Activated CD4-positive, alpha-beta memory T cell treated with anti-CD3 and anti-CD28 coated beads for 36 hours (primary cell): ENCODE measurements around the gene STOM. TPM values are rescaled to one million over a fixed set of nuclear protein-coding genes. Genes with fewer than 3 reads are reported as not detected.

ENCODE experiments used
- CTCF ChIA-PET: fragments of 350-600 bp; sonication (Branson Sonifier 250); formaldehyde crosslinking; loops from one replicate; lab custom pipeline; 2021; ENCODE audit warnings: antibody characterized with exemption, inconsistent platforms; lab: Charles Lee
- POLR2A ChIA-PET: fragments of 350-600 bp; sonication (Branson Sonifier 250); formaldehyde crosslinking; loops from one replicate; lab custom pipeline; 2021; ENCODE audit warnings: antibody characterized with exemption; lab: Charles Lee
- DNase-seq: peaks from one replicate; pipeline ENCODE4 v3.0.0-alpha.2; 2020
- H3K27ac Mint-ChIP-seq: one replicate; pipeline ENCODE4 v1.8.0; 2021; ENCODE audit warnings: mixed read lengths
- H3K27me3 Mint-ChIP-seq: one replicate; pipeline ENCODE4 v1.8.0; 2021; ENCODE audit warnings: mixed read lengths
- H3K36me3 Mint-ChIP-seq: one replicate; pipeline ENCODE4 v1.8.0; 2021; ENCODE audit warnings: mixed read lengths
- H3K4me1 Mint-ChIP-seq: one replicate; pipeline ENCODE4 v1.8.0; 2021; ENCODE audit warnings: low read depth, mixed read lengths
- H3K4me3 Mint-ChIP-seq: one replicate; pipeline ENCODE4 v1.8.0; 2021; ENCODE audit warnings: mild to moderate bottlenecking, mixed read lengths
- H3K9me3 Mint-ChIP-seq: one replicate; pipeline ENCODE4 v1.8.0; 2021; ENCODE audit warnings: mixed read lengths
- intact Hi-C: fragments of 100-400 bp; cut with micrococcal nuclease; formaldehyde crosslinking; loops from one replicate; pipeline ENCODE4 v1.15.1; 2023
- total RNA-seq, 2 experiments: library from RNA; stranded (reverse); gene quantifications; one replicate each; pipeline ENCODE4 v1.2.3, GENCODE V29; 2021

The STOM gene
- total RNA-seq, 2 experiments from 2014 or later: 49.8 to 51.9 TPM

- Mint-ChIP-seq H3K36me3 (peaks cover 5% of the 10 kb centered on the region), H3K27me3 (no peaks in the 10 kb centered on the region), H3K9me3 (no peaks in the 10 kb centered on the region), H3K27ac (peak overlapping the region; percentile 53), H3K4me3 (no peak overlapping the region), H3K4me1 (peaks cover 75% of the 10 kb centered on the region)
- intact Hi-C loops: loop anchor here (1.0 to 10.0 kb wide), 3 partner anchors 9 to 1865 kb away; partner anchors contain the start of gene TRAF1
- CTCF ChIA-PET: interaction anchor here (1.3 to 1.4 kb wide), 2 partner anchors 40 kb away, joined by 4 to 7 read pairs; no protein-coding TSS in a partner anchor
- no peak for DNase-seq
- POLR2A ChIA-PET: interaction anchor here (1.3 kb wide), 1 partner anchor 9 kb away, joined by 6 read pairs; no protein-coding TSS in a partner anchor
Measured at GRCh38 chr9:121359351-121360294, 10.4 kb downstream of the STOM start.

- no peak for DNase-seq
- no peaks in the 10 kb centered on the region for H3K9me3 Mint-ChIP-seq
- peaks cover 10% of the 10 kb centered on the region for H3K36me3 Mint-ChIP-seq
- peaks cover 74% of the 10 kb centered on the region for H3K4me1 Mint-ChIP-seq
- H3K27me3 Mint-ChIP-seq: no peaks in the 10 kb centered on the region
- intact Hi-C loops: loop anchor here (1.0 to 10.0 kb wide), 2 partner anchors 10 to 434 kb away; partner anchors contain the start of gene TRAF1
- peak overlapping the region; percentile 53 for H3K27ac Mint-ChIP-seq
- POLR2A ChIA-PET: interaction anchor here (1.3 kb wide), 1 partner anchor 10 kb away, joined by 6 read pairs; no protein-coding TSS in a partner anchor
- H3K4me3 Mint-ChIP-seq: peak overlapping the region; percentile 63
- CTCF ChIA-PET: interaction anchor here (0.6 to 1.4 kb wide), 3 partner anchors 11 to 41 kb away, joined by 3 to 7 read pairs (median 4); no protein-coding TSS in a partner anchor
Measured at GRCh38 chr9:121358751-121359150, 11.3 kb downstream of the STOM start.

GRCh38 chr9:121357011-121357410 is 13.0 kb downstream of the STOM start:
- no peaks in the 10 kb centered on the region for H3K27me3 Mint-ChIP-seq
- H3K27ac Mint-ChIP-seq: peak overlapping the region; percentile 40
- ChIA-PET CTCF (interaction anchor here (1.9 kb wide), 1 partner anchor 37 kb away, joined by 7 read pairs; no protein-coding TSS in a partner anchor), POLR2A (interaction anchor here (1.0 kb wide), 1 partner anchor 12 kb away, joined by 3 read pairs; no protein-coding TSS in a partner anchor)
- H3K36me3 Mint-ChIP-seq: peaks cover 22% of the 10 kb centered on the region
- no peaks in the 10 kb centered on the region for H3K9me3 Mint-ChIP-seq
- intact Hi-C loops: loop anchor here (10.0 kb wide), 1 partner anchor 432 kb away; the partner anchor contains the start of gene TRAF1
- H3K4me3 Mint-ChIP-seq: peak overlapping the region; percentile 19
- H3K4me1 Mint-ChIP-seq: peaks cover 71% of the 10 kb centered on the region
- DNase-seq: no peak

- H3K36me3 Mint-ChIP-seq: peaks cover 33% of the 10 kb centered on the region
- H3K4me1 Mint-ChIP-seq: peaks cover 62% of the 10 kb centered on the region
- H3K4me3 Mint-ChIP-seq: no peak overlapping the region
- no peaks in the 10 kb centered on the region for H3K9me3 Mint-ChIP-seq
- intact Hi-C loops: loop anchor here (10.0 kb wide), 1 partner anchor 430 kb away; the partner anchor contains the start of gene TRAF1
- ChIA-PET CTCF (interaction anchor here (0.7 to 1.2 kb wide), 3 partner anchors 14 to 44 kb away, joined by 3 to 5 read pairs (median 5); no protein-coding TSS in a partner anchor), POLR2A (interaction anchor here (1.7 kb wide), 1 partner anchor 14 kb away, joined by 7 read pairs; no protein-coding TSS in a partner anchor)
- no peaks in the 10 kb centered on the region for H3K27me3 Mint-ChIP-seq
- H3K27ac Mint-ChIP-seq: no peak overlapping the region
- DNase-seq: no peak
Measured at GRCh38 chr9:121354762-121355161, 15.3 kb downstream of the STOM start.

GRCh38 chr9:121354141-121354540 is 15.9 kb downstream of the STOM start:
- no peak for DNase-seq
- intact Hi-C loops: loop anchor here (10.0 kb wide), 1 partner anchor 429 kb away; the partner anchor contains the start of gene TRAF1
- Mint-ChIP-seq H3K36me3 (peaks cover 32% of the 10 kb centered on the region), H3K9me3 (no peaks in the 10 kb centered on the region), H3K4me3 (no peak overlapping the region), H3K4me1 (peaks cover 56% of the 10 kb centered on the region), H3K27me3 (no peaks in the 10 kb centered on the region), H3K27ac (peak overlapping the region; percentile 86)
- POLR2A ChIA-PET: interaction anchor here (0.8 to 1.7 kb wide), 3 partner anchors 10 to 15 kb away, joined by 3 to 7 read pairs (median 5); no protein-coding TSS in a partner anchor
- CTCF ChIA-PET: interaction anchor here (0.8 to 2.4 kb wide), 5 partner anchors 10 to 44 kb away, joined by 3 to 14 read pairs (median 4); no protein-coding TSS in a partner anchor

GRCh38 chr9:121353241-121354061 is 16.6 kb downstream of the STOM start:
- ChIA-PET CTCF (interaction anchor here (0.8 to 2.4 kb wide), 5 partner anchors 11 to 44 kb away, joined by 3 to 14 read pairs (median 4); no protein-coding TSS in a partner anchor), POLR2A (interaction anchor here (0.8 to 1.7 kb wide), 3 partner anchors 10 to 16 kb away, joined by 3 to 7 read pairs (median 5); no protein-coding TSS in a partner anchor)
- H3K36me3 Mint-ChIP-seq: peaks cover 38% of the 10 kb centered on the region
- peak overlapping the region; percentile 86 for H3K27ac Mint-ChIP-seq
- intact Hi-C loops: loop anchor here (1.0 to 10.0 kb wide), 3 partner anchors 17 to 429 kb away; partner anchors contain the start of genes STOM and TRAF1
- peaks cover 50% of the 10 kb centered on the region for H3K4me1 Mint-ChIP-seq
- H3K27me3 Mint-ChIP-seq: no peaks in the 10 kb centered on the region
- peak; percentile 76 for DNase-seq
- H3K9me3 Mint-ChIP-seq: no peaks in the 10 kb centered on the region
- H3K4me3 Mint-ChIP-seq: peak overlapping the region; percentile 30

- Mint-ChIP-seq H3K9me3 (no peaks in the 10 kb centered on the region), H3K4me1 (peaks cover 31% of the 10 kb centered on the region), H3K36me3 (peaks cover 43% of the 10 kb centered on the region), H3K27ac (no peak overlapping the region), H3K27me3 (no peaks in the 10 kb centered on the region), H3K4me3 (no peak overlapping the region)
- DNase-seq: peak; percentile 29
- intact Hi-C loops: loop anchor here (10.0 kb wide), 1 partner anchor 426 kb away; the partner anchor contains the start of gene TRAF1
- POLR2A ChIA-PET: no interaction called here
- CTCF ChIA-PET: interaction anchor here (0.7 to 8.6 kb wide), 3 partner anchors 31 to 72 kb away, joined by 3 to 46 read pairs (median 3); no protein-coding TSS in a partner anchor
Measured at GRCh38 chr9:121350993-121351561, 19.0 kb downstream of the STOM start.

GRCh38 chr9:121350036-121350435 is 20.0 kb downstream of the STOM start:
- Mint-ChIP-seq H3K27ac (no peak overlapping the region), H3K4me3 (no peak overlapping the region), H3K4me1 (peaks cover 24% of the 10 kb centered on the region), H3K36me3 (peaks cover 43% of the 10 kb centered on the region), H3K27me3 (no peaks in the 10 kb centered on the region), H3K9me3 (no peaks in the 10 kb centered on the region)
- CTCF ChIA-PET: interaction anchor here (8.6 kb wide), 1 partner anchor 30 kb away, joined by 46 read pairs; no protein-coding TSS in a partner anchor
- DNase-seq: no peak
- POLR2A ChIA-PET: no interaction called here
- intact Hi-C loops: loop anchor here (10.0 kb wide), 1 partner anchor 425 kb away; the partner anchor contains the start of gene TRAF1

- Mint-ChIP-seq H3K4me3 (no peak overlapping the region), H3K27ac (no peak overlapping the region), H3K4me1 (peaks cover 23% of the 10 kb centered on the region), H3K9me3 (no peaks in the 10 kb centered on the region), H3K27me3 (no peaks in the 10 kb centered on the region), H3K36me3 (peaks cover 38% of the 10 kb centered on the region)
- ChIA-PET CTCF (interaction anchor here (1.0 to 8.6 kb wide), 2 partner anchors 29 to 51 kb away, joined by 7 to 46 read pairs; no protein-coding TSS in a partner anchor), POLR2A (no interaction called here)
- intact Hi-C loops: no loop called here
- DNase-seq: no peak
Measured at GRCh38 chr9:121349009-121349408, 21.0 kb downstream of the STOM start.

- no peak overlapping the region for H3K27ac Mint-ChIP-seq
- ChIA-PET POLR2A (no interaction called here), CTCF (interaction anchor here (1.0 to 8.6 kb wide), 2 partner anchors 28 to 52 kb away, joined by 7 to 46 read pairs; no protein-coding TSS in a partner anchor)
- intact Hi-C loops: no loop called here
- H3K4me3 Mint-ChIP-seq: no peak overlapping the region
- no peaks in the 10 kb centered on the region for H3K9me3 Mint-ChIP-seq
- peaks cover 18% of the 10 kb centered on the region for H3K4me1 Mint-ChIP-seq
- no peak for DNase-seq
- peaks cover 31% of the 10 kb centered on the region for H3K36me3 Mint-ChIP-seq
- no peaks in the 10 kb centered on the region for H3K27me3 Mint-ChIP-seq
Measured at GRCh38 chr9:121348221-121348620, 21.8 kb downstream of the STOM start.
